ENCODE results near the gene KCNQ1. TPM values are rescaled to one million over a fixed set of nuclear protein-coding genes. Genes with fewer than 3 reads are reported as not detected.

Gene KCNQ1
- polyA plus RNA-seq, 1 of the 3 experiments (the other 2 are of a cell fraction) = 0.05 TPM

DNA sequence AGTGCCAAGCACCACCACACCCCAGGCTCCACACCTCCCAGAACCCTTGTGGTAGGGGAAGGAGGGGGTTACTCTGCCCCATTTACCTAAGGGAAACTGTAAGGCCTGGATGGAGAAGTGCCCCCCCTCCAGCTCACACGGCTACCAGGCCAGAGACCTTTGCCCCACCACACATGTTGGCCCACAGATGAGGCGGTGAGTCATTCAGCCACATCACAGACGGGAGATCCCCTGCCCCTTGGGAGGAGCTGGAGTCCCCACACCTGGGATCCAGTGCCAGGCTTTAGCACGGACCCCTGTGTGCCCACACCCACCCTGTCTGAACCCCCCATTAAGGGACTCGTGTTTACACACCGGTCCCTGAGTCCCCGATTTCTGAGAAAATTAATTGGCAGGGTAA lies 415.8 kb downstream of the KCNQ1 start:
- H3K9ac ChIP-seq = no peak overlapping the region
- no peak for DNase-seq
- no peaks in the 10 kb centered on the region for H3K36me3 ChIP-seq (replicated peaks in 1 of 2; ENCODE audit: control insufficient read depth in 1 of 2, insufficient read depth in 2 of 2, low read length in 1 of 2)
- H3F3A ChIP-seq (replicated peaks; ENCODE audit: insufficient read depth) = no peaks in the 10 kb centered on the region
- H3K79me2 ChIP-seq (ENCODE audit: insufficient read depth) = no peaks in the 10 kb centered on the region
- WGBS (ENCODE audit: low lambda C conversion rate) = 67% methylated on average over 4 of the region's 7 CpGs
- no peak overlapping the region for H3K27ac ChIP-seq (ENCODE audit: low read depth in 2 of 2, low read length in 1 of 2)
- TF ChIP-seq PBX3 (IDR thresholded peaks at IDR 0.05) (no peak), YY1 (IDR thresholded peaks at IDR 0.05; ENCODE audit: low read depth) (no peak), FOSL2 (IDR thresholded peaks at IDR 0.05; ENCODE audit: borderline replicate concordance, low read depth) (no peak), TEAD4 (IDR thresholded peaks at IDR 0.05; ENCODE audit: borderline replicate concordance, insufficient read depth) (no peak), USF1 (IDR thresholded peaks at IDR 0.05; ENCODE audit: borderline replicate concordance, low read depth) (no peak), MEF2A (IDR thresholded peaks at IDR 0.05; ENCODE audit: borderline replicate concordance, low read depth) (no peak), EZH2phosphoT487 (IDR thresholded peaks at IDR 0.05; ENCODE audit: borderline replicate concordance, low read depth) (no peak), NRF1 (IDR thresholded peaks at IDR 0.05; ENCODE audit: low read depth, low read length) (no peak)
- no peaks in the 10 kb centered on the region for H3K9me2 ChIP-seq
- H3K4me1 ChIP-seq (ENCODE audit: control insufficient read depth in 1 of 2, insufficient read depth in 2 of 2, low read depth in 1 of 2, low read length in 1 of 2) = peaks cover 0 to 4% of the 10 kb centered on the region in 2 experiments; a peak in 1 of 4 replicates
- H3K9me3 ChIP-seq = no peaks in the 10 kb centered on the region
- H3K27me3 ChIP-seq (ENCODE audit: insufficient read depth) = 0 out of 2 replicates have a peak, but pooled peaks cover 4% of the 10 kb centered on the region
- no peaks in the 10 kb centered on the region for H4K20me1 ChIP-seq (ENCODE audit: insufficient read depth)
- POLR2A ChIA-PET = no interaction called here
- CTCF ChIA-PET = interaction anchor here (1.0 to 1.7 kb wide), 4 partner anchors 11 to 441 kb away, joined by 3 to 4 read pairs (median 4); no protein-coding TSS in a partner anchor
- no peak overlapping the region for H3K4me3 ChIP-seq (ENCODE audit: low read depth in 2 of 2, low read length in 1 of 2)
- H2AFZ ChIP-seq (ENCODE audit: low read depth) = no peak overlapping the region
- H3K4me2 ChIP-seq = no peak overlapping the region

- Histone ChIP-seq H3K4me2 (no peak overlapping the region), H3K9me3 (no peaks in the 10 kb centered on the region), H3F3A (replicated peaks; ENCODE audit: insufficient read depth) (no peaks in the 10 kb centered on the region), H3K9ac (no peak overlapping the region), H3K4me3 (ENCODE audit: low read depth in 2 of 2, low read length in 1 of 2) (no peak overlapping the region), H3K9me2 (no peaks in the 10 kb centered on the region), H3K36me3 (replicated peaks in 1 of 2; ENCODE audit: control insufficient read depth in 1 of 2, insufficient read depth in 2 of 2, low read length in 1 of 2) (no peaks in the 10 kb centered on the region), H3K27ac (ENCODE audit: low read depth in 2 of 2, low read length in 1 of 2) (no peak overlapping the region), H3K4me1 (ENCODE audit: control insufficient read depth in 1 of 2, insufficient read depth in 2 of 2, low read depth in 1 of 2, low read length in 1 of 2) (peaks cover 0 to 4% of the 10 kb centered on the region in 2 experiments; a peak in 1 of 4 replicates), H4K20me1 (ENCODE audit: insufficient read depth) (no peaks in the 10 kb centered on the region), H3K27me3 (ENCODE audit: insufficient read depth) (no peaks in the 10 kb centered on the region), H3K79me2 (ENCODE audit: insufficient read depth) (no peaks in the 10 kb centered on the region), H2AFZ (ENCODE audit: low read depth) (no peak overlapping the region)
- CTCF ChIA-PET = no interaction called here
- POLR2A ChIA-PET = no interaction called here
- no peak for DNase-seq
- WGBS (ENCODE audit: low lambda C conversion rate) = 85% methylated on average over 67 of the region's 96 CpGs
- TF ChIP-seq YY1 (IDR thresholded peaks at IDR 0.05; ENCODE audit: low read depth) = no peak
- no peak for TF ChIP-seq JUND (IDR thresholded peaks at IDR 0.05)
- no peak for TF ChIP-seq RCOR1 (IDR thresholded peaks at IDR 0.05; ENCODE audit: low read length)
- TF ChIP-seq, protein P1, sequence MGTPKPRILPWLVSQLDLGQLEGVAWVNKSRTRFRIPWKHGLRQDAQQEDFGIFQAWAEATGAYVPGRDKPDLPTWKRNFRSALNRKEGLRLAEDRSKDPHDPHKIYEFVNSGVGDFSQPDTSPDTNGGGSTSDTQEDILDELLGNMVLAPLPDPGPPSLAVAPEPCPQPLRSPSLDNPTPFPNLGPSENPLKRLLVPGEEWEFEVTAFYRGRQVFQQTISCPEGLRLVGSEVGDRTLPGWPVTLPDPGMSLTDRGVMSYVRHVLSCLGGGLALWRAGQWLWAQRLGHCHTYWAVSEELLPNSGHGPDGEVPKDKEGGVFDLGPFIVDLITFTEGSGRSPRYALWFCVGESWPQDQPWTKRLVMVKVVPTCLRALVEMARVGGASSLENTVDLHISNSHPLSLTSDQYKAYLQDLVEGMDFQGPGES (IDR thresholded peaks at IDR 0.05; ENCODE audit: low read depth, low read length) = no peak
- TF ChIP-seq NFIC (IDR thresholded peaks at IDR 0.05; ENCODE audit: borderline replicate concordance) = no peak
- TF ChIP-seq FOSL2 (IDR thresholded peaks at IDR 0.05; ENCODE audit: borderline replicate concordance, low read depth) = no peak
- no peak for TF ChIP-seq GABPA (IDR thresholded peaks at IDR 0.05; ENCODE audit: low read depth)
- TF ChIP-seq MXI1 (IDR thresholded peaks at IDR 0.05; ENCODE audit: low read depth, low read length) = no peak
- TF ChIP-seq USF2 (IDR thresholded peaks at IDR 0.05; ENCODE audit: borderline replicate concordance, low read depth, low read length) = no peak
- TF ChIP-seq, protein P2, sequence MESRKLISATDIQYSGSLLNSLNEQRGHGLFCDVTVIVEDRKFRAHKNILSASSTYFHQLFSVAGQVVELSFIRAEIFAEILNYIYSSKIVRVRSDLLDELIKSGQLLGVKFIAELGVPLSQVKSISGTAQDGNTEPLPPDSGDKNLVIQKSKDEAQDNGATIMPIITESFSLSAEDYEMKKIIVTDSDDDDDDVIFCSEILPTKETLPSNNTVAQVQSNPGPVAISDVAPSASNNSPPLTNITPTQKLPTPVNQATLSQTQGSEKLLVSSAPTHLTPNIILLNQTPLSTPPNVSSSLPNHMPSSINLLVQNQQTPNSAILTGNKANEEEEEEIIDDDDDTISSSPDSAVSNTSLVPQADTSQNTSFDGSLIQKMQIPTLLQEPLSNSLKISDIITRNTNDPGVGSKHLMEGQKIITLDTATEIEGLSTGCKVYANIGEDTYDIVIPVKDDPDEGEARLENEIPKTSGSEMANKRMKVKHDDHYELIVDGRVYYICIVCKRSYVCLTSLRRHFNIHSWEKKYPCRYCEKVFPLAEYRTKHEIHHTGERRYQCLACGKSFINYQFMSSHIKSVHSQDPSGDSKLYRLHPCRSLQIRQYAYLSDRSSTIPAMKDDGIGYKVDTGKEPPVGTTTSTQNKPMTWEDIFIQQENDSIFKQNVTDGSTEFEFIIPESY (IDR thresholded peaks at IDR 0.05; ENCODE audit: borderline replicate concordance, low read depth) = no peak
- TF ChIP-seq FOXJ3 (CRISPR knock-in tag; IDR thresholded peaks at IDR 0.05) = no peak
- TF ChIP-seq TEAD4 (IDR thresholded peaks at IDR 0.05; ENCODE audit: borderline replicate concordance, insufficient read depth) = no peak
- TF ChIP-seq EZH2phosphoT487 (IDR thresholded peaks at IDR 0.05; ENCODE audit: borderline replicate concordance, low read depth) = no peak
- TF ChIP-seq EP300 (IDR thresholded peaks at IDR 0.05; ENCODE audit: borderline replicate concordance in 1 of 2, low read depth in 1 of 2, low read length in 1 of 2) = no peak
Measured at GRCh38 chr11:2862395-2863275, 417.8 kb downstream of the KCNQ1 start.

Measured in SK-N-SH (cell line).